GM21717 (cell line): ENCODE data around the gene MYOZ2.
A peak's percentile ranks its signal among the peaks of the same experiment; 100 is the strongest.

Source experiments
- ATAC-seq: cut with Tn5 transposase; IDR thresholded peaks from one replicate; pipeline ENCODE4 v1.9.1; 2021; ENCODE audit warnings: mild to moderate bottlenecking, moderate library complexity; ENCODE audit not compliant: unreplicated experiment

The MYOZ2 gene

GRCh38 chr4:119190354-119190753 is 54.7 kb downstream of the MYOZ2 start:
- no peak for ATAC-seq

GRCh38 chr4:119191505-119191904 is 55.9 kb downstream of the MYOZ2 start:
- ATAC-seq: no peak

- no peak for ATAC-seq
Observed at GRCh38 chr4:119197772-119198212, 62.2 kb downstream of the MYOZ2 start.

DNA sequence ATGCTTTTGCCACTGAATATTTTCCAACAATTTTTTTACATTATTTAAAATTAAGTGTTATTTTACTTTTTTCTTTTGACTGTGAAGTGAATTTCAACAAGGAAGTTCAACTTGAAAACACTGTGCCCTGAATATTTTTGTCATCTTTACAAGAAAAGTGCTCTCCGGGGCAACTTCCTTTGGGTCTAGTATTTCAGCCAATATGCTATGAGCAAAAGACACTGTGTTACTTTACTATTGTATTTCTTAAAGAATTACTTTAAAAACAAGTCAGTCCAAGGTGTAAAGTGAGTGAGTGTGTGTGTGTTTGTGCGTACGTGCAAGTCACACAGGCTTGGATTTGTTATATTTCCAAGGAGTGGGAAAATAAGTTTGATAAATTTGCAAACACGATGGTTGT is 69.3 kb downstream of the MYOZ2 start:
- ATAC-seq: no peak

GRCh38 chr4:119205690-119206089 is 70.1 kb downstream of the MYOZ2 start:
- ATAC-seq: no peak

DNA sequence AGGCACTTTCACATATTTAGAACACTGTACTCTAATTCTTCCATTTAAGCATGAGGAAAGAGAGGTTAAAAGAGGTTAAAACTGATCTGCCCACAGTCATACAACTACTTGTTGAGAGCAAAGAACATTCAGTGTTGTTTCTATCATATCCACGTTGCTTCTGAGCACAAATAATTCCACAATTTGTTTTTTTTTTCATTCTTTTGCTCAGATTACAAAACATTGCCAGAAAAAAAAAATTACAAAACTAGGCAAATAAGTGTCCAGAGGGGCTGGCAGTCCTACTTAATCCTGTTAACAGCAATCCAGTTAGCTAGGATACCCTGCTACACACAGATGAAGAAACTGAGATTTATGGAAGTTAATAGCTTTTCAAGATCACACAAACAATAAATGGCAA is 70.5 kb downstream of the MYOZ2 start:
- no peak for ATAC-seq

GRCh38 chr4:119207051-119207450 is 71.4 kb downstream of the MYOZ2 start:
- ATAC-seq: no peak

DNA sequence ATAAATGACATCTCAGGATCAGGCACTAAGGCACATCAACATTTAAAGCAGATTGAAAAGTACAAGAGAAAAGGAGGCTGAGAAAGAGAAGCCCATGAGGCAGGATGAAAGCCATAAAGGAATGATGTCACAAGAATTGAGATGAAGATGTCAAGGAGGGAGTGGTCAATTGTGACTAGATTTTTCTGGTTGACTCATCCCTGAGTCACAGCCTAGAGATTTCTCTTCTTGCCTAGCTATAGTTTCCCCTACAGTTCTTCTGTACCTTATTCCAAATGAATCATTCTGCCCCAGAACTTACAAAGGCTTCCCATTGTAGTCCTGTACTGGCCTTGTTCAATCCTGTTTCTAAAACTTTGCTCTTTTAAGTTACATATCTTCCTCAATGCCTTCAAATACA is 73.4 kb downstream of the MYOZ2 start:
- ATAC-seq: no peak

DNA sequence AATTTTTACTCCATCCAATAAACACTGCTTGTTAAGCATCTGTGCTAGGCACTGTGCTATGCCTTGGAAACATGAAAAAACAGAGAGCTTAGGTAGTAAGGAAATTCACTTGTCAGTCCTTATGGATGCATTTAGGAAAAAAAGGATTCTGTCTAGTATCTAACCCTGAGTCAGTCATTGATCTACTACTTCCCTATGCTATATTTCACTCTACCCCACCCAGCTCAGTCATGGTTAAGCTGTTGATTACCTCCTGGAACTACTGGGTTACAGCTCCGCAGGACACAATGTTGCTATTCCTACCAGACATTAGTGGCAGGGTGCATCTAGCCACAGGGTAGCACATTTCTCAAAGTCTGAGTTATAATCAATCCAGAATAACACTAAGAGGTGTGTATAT is 74.0 kb downstream of the MYOZ2 start:
- no peak for ATAC-seq

- ATAC-seq: no peak
Observed at GRCh38 chr4:119210775-119211174, 75.1 kb downstream of the MYOZ2 start.

- ATAC-seq: peak; percentile 13
Observed at GRCh38 chr4:119211867-119212233, 76.2 kb downstream of the MYOZ2 start.

- ATAC-seq: peak; percentile 94
Observed at GRCh38 chr4:119212234-119212963, 76.8 kb downstream of the MYOZ2 start, which contains the start of gene USP53. Gene USP53, plus strand, starts transcription at chr4:119212713. Its CDS starts 27,047 bp downstream, at chr4:119239760.

DNA sequence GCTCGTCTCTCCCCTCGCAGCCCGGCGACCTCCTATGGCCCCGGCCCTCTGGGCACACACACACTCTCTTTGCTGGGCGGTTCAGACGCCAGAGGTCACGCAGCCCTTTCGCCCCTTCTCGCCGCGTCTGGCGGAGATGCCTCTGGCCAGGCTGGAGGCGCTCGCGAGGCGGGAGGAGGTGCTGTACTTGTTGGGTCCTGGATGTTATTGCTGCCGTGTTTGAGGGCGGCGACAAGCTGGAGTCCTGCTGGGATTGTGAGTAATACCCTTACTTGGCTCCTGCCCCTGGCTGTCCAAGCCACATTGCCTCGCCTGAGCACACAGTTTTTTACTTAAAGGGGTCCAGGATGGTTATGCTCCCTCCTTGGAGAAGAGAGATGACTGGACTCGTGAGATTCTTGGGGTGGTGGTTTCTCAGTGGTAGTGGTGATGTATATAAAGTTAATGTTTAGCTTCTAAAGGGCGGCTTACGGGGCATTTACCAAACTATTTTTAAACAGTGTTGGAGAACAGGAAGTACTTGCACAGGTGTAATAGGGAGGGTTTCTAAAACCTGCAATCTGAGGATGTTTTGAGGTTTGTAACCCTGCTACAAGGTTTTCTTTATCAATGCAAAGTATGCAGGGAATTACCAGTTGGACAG is 77.5 kb downstream of the MYOZ2 start:
- peak; percentile 64 for ATAC-seq

DNA sequence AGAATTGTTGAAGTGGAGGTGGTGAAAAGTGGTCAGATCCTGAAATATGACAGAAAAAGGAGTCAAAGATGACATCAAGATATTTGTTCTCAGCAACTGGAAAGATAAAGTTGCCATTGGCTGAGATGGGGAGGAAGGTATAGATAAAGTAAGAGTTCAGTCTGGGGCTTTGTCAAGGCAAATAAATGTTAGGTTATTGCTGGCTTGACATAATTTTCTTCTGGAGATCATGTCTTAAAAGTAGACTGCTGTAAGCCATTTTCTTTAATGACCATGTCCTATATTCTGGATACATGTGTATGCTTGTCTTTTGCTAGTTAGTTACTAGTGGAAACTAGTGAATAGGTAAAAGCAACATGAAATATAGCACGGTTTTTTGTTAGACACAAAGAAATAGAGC is 82.5 kb downstream of the MYOZ2 start:
- ATAC-seq: no peak

DNA sequence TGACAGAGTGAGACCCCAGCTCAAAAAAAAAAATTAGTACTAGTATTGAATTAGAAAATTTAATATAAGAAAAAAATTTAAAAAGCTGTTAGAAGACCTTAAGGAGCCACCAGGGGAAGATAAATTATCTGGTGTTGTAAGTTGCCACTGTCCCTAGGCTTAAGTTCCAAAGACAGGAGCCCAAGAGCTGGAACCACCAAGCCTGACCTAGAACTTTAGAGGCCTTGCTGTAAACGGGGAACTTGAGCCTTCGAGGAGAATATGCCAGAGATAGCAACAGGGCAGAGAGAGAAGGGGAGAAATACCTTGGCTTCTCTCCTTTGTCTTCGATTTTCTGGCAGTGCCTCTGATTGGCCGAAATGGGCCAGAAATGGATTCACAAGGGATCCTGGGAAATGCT is 85.8 kb downstream of the MYOZ2 start:
- no peak for ATAC-seq

DNA sequence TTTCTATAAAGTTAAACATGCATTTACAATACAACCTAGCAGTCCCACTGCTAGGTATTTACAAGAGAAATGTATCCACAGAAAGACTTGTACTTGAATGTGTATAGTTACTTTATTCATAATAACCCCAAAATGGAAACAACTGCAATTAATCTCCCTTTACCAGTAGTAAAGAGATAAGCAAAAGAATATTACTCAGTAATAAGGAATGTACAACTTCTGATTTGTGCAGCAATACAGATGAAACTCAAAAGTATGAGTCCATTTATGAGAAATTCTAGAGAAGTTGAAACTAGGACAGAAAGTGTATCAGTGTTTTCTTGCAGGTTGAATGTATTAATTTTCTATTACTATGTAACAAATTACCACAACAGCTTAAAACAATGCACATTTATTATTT is 92.1 kb downstream of the MYOZ2 start:
- no peak for ATAC-seq

DNA sequence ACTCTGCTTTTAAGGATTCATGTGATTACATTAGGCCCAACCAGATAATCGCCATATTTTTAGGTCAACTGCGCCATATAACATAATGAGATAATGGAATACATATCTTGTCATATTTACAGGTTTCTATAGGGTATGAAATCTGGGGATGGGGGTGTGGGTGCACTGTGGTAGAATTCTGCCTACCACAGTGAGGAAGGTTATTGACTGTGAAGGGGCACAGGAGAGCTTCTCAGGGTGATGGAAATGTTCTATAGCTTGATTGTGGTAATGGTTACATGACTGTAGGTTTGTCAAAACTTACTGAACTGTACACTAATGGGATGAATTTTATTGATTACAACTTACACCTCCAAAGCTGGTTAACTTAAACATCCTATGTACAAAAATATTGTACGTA is 92.8 kb downstream of the MYOZ2 start:
- no peak for ATAC-seq

- no peak for ATAC-seq
Observed at GRCh38 chr4:119229908-119230687, 94.5 kb downstream of the MYOZ2 start.

DNA sequence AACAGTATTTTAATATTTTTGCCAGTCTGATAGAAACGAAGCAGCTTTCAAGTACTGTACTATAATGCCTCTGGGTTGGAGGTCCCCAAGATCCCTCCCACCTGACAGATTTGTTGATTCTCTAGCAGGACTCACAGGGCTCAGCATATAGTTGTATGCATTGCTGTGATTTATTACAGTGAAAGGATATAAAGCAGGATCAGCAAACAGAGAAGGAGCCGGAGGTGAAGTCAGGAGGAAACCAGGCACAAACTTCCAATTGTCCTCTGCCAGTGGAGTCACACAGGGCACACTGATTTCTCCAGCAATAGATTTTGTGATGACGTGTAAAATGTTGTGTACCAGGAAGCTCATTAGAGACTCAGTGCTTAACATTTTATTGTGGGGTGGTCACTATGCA is 95.9 kb downstream of the MYOZ2 start:
- ATAC-seq: no peak

GRCh38 chr4:119232286-119232685 is 96.7 kb downstream of the MYOZ2 start:
- no peak for ATAC-seq

GRCh38 chr4:119233191-119233590 is 97.6 kb downstream of the MYOZ2 start:
- no peak for ATAC-seq

DNA sequence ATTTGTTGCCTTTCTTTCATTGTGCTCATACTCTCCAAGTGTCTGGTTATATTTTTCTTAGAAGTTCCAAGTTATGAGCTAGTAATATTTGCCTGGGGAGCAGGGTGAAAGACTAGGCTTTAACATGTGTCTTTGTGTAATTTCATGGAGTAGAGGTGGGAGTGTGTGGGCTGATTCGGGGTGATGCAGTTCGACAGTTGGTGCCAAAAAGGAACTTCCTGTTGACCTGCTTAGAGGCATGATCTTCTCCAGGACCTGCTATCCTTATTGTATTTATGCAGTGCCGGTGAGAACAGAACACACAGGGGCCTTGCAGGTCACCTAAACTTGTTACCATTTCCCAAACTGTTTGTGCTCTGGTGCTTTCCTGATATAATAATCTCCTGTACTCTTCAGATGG is 98.1 kb downstream of the MYOZ2 start:
- ATAC-seq: no peak
